Vagina (tissue), 2 donors: ENCODE measurements around the gene METTL2B.
"Not testable (repeated sequence)": the region's sequence is repeated elsewhere in the genome, so short reads cannot be mapped to it uniquely, and the experiment has no call there.

ENCODE experiments used
- POLR2A ChIP-seq, 2 donors: fragments of 450-650 bp; IDR thresholded peaks; one replicate each; pipeline ENCODE4 v1.6.1; 2017; ENCODE audit warnings: antibody characterized with exemption in 2 of 2, mild to moderate bottlenecking in 2 of 2, moderate library complexity in 2 of 2
- POLR2AphosphoS5 ChIP-seq, 2 donors: sonication (generic); formaldehyde crosslinking; IDR thresholded peaks; one replicate each; pipeline ENCODE4 v1.9.0; 2017; ENCODE audit warnings: antibody characterized with exemption in 2 of 2, mild to moderate bottlenecking in 2 of 2, low read depth in 1 of 2; ENCODE audit not compliant: insufficient read depth in 1 of 2
- TF ChIP-seq, protein P1 (sequence below), 3 experiments: fragments of 450-650 bp in 2 of 3; fragments of 200-600 bp in 1 of 3; sonication (generic) in 1 of 3; IDR thresholded peaks; one replicate each; pipeline ENCODE4 v1.5.1; 2017 to 2019; ENCODE audit warnings: antibody characterized with exemption in 3 of 3, mild to moderate bottlenecking in 2 of 3, moderate library complexity in 2 of 3

DNA sequence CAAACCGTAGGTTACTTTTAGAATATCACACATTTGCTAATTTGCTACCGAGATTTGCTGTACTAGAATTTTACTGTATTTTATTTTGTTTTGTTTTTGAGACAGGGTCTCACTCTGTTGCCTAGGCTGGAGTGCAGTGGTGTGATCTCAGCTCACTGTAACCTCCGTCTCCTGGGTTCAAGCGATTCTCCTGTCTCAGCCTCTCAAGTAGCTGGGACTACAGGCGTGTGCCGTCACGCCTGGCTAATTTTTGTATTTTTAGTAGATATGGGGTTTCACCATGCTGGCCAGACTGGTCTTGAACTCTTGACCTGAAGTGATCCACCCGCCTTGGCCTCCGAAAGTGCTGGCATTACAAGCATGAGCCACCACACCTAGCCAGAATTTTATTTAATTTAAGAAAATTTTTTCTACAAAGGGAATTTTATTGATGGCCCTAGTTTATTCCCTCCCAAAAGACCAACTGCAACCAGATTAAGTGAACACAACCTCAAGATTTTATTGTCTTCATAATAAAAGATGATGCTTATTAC is 69.8 kb downstream of the METTL2B start:
- TF ChIP-seq, protein P1, sequence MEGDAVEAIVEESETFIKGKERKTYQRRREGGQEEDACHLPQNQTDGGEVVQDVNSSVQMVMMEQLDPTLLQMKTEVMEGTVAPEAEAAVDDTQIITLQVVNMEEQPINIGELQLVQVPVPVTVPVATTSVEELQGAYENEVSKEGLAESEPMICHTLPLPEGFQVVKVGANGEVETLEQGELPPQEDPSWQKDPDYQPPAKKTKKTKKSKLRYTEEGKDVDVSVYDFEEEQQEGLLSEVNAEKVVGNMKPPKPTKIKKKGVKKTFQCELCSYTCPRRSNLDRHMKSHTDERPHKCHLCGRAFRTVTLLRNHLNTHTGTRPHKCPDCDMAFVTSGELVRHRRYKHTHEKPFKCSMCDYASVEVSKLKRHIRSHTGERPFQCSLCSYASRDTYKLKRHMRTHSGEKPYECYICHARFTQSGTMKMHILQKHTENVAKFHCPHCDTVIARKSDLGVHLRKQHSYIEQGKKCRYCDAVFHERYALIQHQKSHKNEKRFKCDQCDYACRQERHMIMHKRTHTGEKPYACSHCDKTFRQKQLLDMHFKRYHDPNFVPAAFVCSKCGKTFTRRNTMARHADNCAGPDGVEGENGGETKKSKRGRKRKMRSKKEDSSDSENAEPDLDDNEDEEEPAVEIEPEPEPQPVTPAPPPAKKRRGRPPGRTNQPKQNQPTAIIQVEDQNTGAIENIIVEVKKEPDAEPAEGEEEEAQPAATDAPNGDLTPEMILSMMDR (IDR thresholded peaks at IDR 0.05), result not testable (repeated sequence)
- not testable (repeated sequence) for TF ChIP-seq POLR2AphosphoS5 (IDR thresholded peaks at IDR 0.05; ENCODE audit: insufficient read depth in 1 of 2, low read depth in 1 of 2); POLR2A (IDR thresholded peaks at IDR 0.05)
